LNCaP clone FGC (cell line): ENCODE results near the gene AP4E1.
A peak's percentile ranks its signal among the peaks of the same experiment; 100 is the strongest.

ENCODE experiments used
- DNase-seq: peaks from one replicate; pipeline ENCODE4 v3.0.0-alpha.2; 2011; ENCODE audit warnings: low read depth
- H3K4me3 ChIP-seq: 2 replicates; pipeline ENCODE4 v1.5.1; 2011; ENCODE audit warnings: mild to moderate bottlenecking, low read depth, low read length, control low read depth
- CTCF ChIP-seq: IDR thresholded peaks from 2 replicates; pipeline ENCODE4 v1.5.1; 2012; ENCODE audit warnings: mild to moderate bottlenecking; ENCODE audit not compliant: control insufficient read depth, insufficient read depth; ENCODE audit errors: extremely low read depth

Gene AP4E1

GRCh38 chr15:50908209-50909009 lies at the start of gene AP4E1:
Gene AP4E1 (plus strand): TSS chr15:50908683. CDS start chr15:50908779, 96 bp downstream.
- peak; percentile 93 for TF ChIP-seq CTCF
- peak; percentile 72 for DNase-seq
- peak within 1 kb of the TSS; percentile 88 for H3K4me3 ChIP-seq

- DNase-seq, result no peak
- no peak for TF ChIP-seq CTCF
- no peak overlapping the region for H3K4me3 ChIP-seq
Measured at GRCh38 chr15:50860824-50861223, 47.7 kb upstream of the AP4E1 start.

- no peak for TF ChIP-seq CTCF
- no peak overlapping the region for H3K4me3 ChIP-seq
- DNase-seq, result no peak
Measured at GRCh38 chr15:50862553-50862952, 45.9 kb upstream of the AP4E1 start.

GRCh38 chr15:50864873-50865272 lies 43.6 kb upstream of the AP4E1 start:
- TF ChIP-seq CTCF, result no peak
- no peak overlapping the region for H3K4me3 ChIP-seq
- DNase-seq, result no peak

- H3K4me3 ChIP-seq, result no peak overlapping the region
- TF ChIP-seq CTCF, result no peak
- DNase-seq, result no peak
Measured at GRCh38 chr15:50865515-50866353, 42.7 kb upstream of the AP4E1 start.

- DNase-seq, result no peak
- no peak for TF ChIP-seq CTCF
- H3K4me3 ChIP-seq, result no peak overlapping the region
Measured at GRCh38 chr15:50871832-50872231, 36.7 kb upstream of the AP4E1 start.
